ENCODE data around the gene SYCN. TPM values are rescaled to one million over a fixed set of nuclear protein-coding genes. Genes with fewer than 3 reads are reported as not detected.

SYCN gene
- total RNA-seq, 4 donors from 2014 or later = not detected

DNA sequence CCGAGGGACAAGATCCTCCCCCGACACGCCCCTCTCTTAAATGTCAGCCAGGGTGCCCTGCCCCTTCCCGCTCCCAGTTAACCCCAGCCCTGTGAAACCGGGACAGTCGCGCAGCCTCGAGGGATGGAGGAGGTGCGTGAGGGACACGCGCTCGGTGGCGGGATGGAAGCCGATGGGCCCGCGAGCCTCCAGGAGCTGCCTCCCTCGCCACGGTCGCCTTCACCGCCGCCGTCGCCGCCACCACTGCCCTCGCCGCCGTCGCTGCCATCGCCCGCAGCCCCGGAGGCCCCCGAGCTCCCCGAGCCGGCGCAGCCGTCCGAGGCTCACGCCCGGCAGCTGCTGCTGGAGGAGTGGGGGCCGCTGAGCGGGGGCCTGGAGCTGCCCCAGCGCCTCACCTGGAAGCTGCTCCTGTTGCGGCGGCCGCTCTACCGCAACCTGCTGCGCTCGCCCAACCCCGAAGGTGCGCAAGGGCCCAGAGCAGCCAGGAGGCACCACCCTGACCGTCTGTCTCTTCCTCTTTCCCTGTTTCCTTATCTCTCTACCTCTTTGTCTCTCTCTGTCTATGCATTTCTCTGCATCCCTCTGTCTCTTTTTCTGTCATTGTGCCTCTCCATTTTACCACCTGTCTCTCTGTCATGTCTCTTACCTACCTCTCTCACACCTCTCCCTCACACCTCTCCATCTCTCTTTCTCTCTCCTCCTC, 7.1 kb downstream of the SYCN start, which contains the start of gene NCCRP1:
NCCRP1 (plus strand) TSS at position 105 of the 703 bp plus-strand sequence; CDS start at position 124, 19 bp downstream.
- no peaks in the 10 kb centered on the region for H3K36me3 ChIP-seq
- no peaks in the 10 kb centered on the region for H3K9me3 ChIP-seq
- H3K27me3 ChIP-seq = peaks cover 93% of the 10 kb centered on the region
- ATAC-seq = no peak
- TF ChIP-seq POLR2AphosphoS5 (IDR thresholded peaks at IDR 0.05) (no peak), POLR2A (IDR thresholded peaks at IDR 0.05) (no peak), CTCF (IDR thresholded peaks at IDR 0.05) (no peak), EP300 (IDR thresholded peaks at IDR 0.05) (no peak)
- no peak within 1 kb of the TSS for H3K27ac ChIP-seq
- peak within 1 kb of the TSS in 1 of 2 donors; percentile 23 for H3K4me3 ChIP-seq
- peaks cover 0 to 10% (median 5%) of the 10 kb centered on the region in 3 donors for H3K4me1 ChIP-seq
- WGBS, 2 donors (ENCODE audit: low coverage in 1 of 2) = 2 to 3% methylated on average over 9 to 10 of the region's 51 CpGs

- H3K36me3 ChIP-seq = no peaks in the 10 kb centered on the region
- H3K27me3 ChIP-seq = peaks cover 86% of the 10 kb centered on the region
- TF ChIP-seq EP300 (IDR thresholded peaks at IDR 0.05) = no peak
- TF ChIP-seq POLR2A (IDR thresholded peaks at IDR 0.05) = no peak
- TF ChIP-seq POLR2AphosphoS5 (IDR thresholded peaks at IDR 0.05) = no peak
- no peak for TF ChIP-seq CTCF (IDR thresholded peaks at IDR 0.05)
- H3K4me3 ChIP-seq = no peak overlapping the region
- 0% methylated on average over 1 of the region's 7 CpGs; no CpG with 5 or more reads in 1 of the 2 donors for WGBS, 2 donors (ENCODE audit: low coverage in 1 of 2)
- no peak overlapping the region for H3K27ac ChIP-seq
- H3K4me1 ChIP-seq = peaks cover 0 to 10% (median 5%) of the 10 kb centered on the region in 3 donors
- H3K9me3 ChIP-seq = no peaks in the 10 kb centered on the region
- ATAC-seq = no peak
Observed at GRCh38 chr19:39196320-39196719, 7.7 kb downstream of the SYCN start.

- no peak for TF ChIP-seq CTCF (IDR thresholded peaks at IDR 0.05)
- TF ChIP-seq EP300 (IDR thresholded peaks at IDR 0.05) = no peak
- no peak for TF ChIP-seq POLR2A (IDR thresholded peaks at IDR 0.05)
- no peak for TF ChIP-seq POLR2AphosphoS5 (IDR thresholded peaks at IDR 0.05)
- H3K9me3 ChIP-seq = no peaks in the 10 kb centered on the region
- H3K27me3 ChIP-seq = peaks cover 80% of the 10 kb centered on the region
- WGBS, 2 donors (ENCODE audit: low coverage in 1 of 2) = 44 to 52% methylated on average over 6 to 8 of the region's 9 CpGs
- H3K4me1 ChIP-seq = peaks cover 0 to 10% (median 5%) of the 10 kb centered on the region in 3 donors
- no peak overlapping the region for H3K27ac ChIP-seq
- no peaks in the 10 kb centered on the region for H3K36me3 ChIP-seq
- H3K4me3 ChIP-seq = no peak overlapping the region
- no peak for ATAC-seq
Observed at GRCh38 chr19:39195755-39196154, 8.3 kb downstream of the SYCN start.

DNA sequence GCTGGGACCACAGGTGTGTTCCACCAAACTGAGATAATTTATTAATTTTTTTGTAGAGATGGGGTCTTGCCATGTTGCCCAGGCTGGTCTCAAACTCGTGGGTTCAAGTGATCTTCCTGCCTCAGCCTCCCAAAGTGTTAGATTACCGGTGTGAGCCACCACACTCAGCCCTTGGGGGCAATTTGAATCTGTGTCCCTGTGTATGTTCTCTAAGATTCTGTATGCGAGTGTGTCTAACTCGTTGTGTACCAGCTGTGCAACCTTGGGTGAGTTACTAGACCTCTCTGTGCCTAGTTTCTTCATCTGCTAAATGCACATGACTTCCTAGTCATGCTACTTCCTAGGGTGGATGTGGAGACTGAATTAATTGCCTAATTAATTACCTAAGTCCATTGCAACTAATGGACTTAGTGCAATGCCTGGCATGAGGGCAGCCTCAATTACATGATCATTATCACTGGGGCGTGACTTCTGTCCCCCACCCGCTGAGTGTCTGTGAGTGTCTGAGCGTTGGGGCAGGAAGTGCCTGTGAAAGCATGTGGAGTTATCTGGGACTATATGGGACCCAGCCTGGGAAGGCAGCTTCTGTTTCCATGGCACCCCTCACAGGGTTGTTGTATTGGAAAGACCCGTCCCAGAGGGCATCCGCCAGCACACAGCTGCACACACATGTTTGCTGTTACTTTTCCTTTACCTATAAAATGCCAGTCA, 9.1 kb downstream of the SYCN start:
- H3K27ac ChIP-seq = no peak overlapping the region
- H3K4me1 ChIP-seq = peaks cover 0 to 10% (median 5%) of the 10 kb centered on the region in 3 donors
- 64% methylated on average over 4 of the region's 9 CpGs; no CpG with 5 or more reads in 1 of the 2 donors for WGBS, 2 donors (ENCODE audit: low coverage in 1 of 2)
- H3K4me3 ChIP-seq = no peak overlapping the region
- H3K36me3 ChIP-seq = no peaks in the 10 kb centered on the region
- peaks cover 72% of the 10 kb centered on the region for H3K27me3 ChIP-seq
- no peak for TF ChIP-seq EP300 (IDR thresholded peaks at IDR 0.05)
- TF ChIP-seq POLR2AphosphoS5 (IDR thresholded peaks at IDR 0.05) = no peak
- no peak for TF ChIP-seq POLR2A (IDR thresholded peaks at IDR 0.05)
- no peak for TF ChIP-seq CTCF (IDR thresholded peaks at IDR 0.05)
- H3K9me3 ChIP-seq = no peaks in the 10 kb centered on the region
- ATAC-seq = no peak
